NCI-H2029 treated with DMSO at 0.1 percent for 48 hours (cell line): ENCODE data around the gene SPSB3.
"Not testable (repeated sequence)": the region's sequence is repeated elsewhere in the genome, so short reads cannot be mapped to it uniquely, and the experiment has no call there.

ENCODE experiments used
- DNase-seq: peaks from one replicate; lab custom pipeline; 2025; lab: John Stamatoyannopoulos, UW

SPSB3 gene

GRCh38 chr16:1816396-1817275 lies 34.3 kb upstream of the SPSB3 start:
- no peak for DNase-seq

GRCh38 chr16:1815461-1815860 lies 33.1 kb upstream of the SPSB3 start:
- no peak for DNase-seq

GRCh38 chr16:1812732-1813163 lies 30.4 kb upstream of the SPSB3 start:
- DNase-seq = no peak

- no peak for DNase-seq
These were observed 28.2 kb upstream of the SPSB3 start for GRCh38 chr16:1810536-1810935.

GRCh38 chr16:1810106-1810505 lies 27.7 kb upstream of the SPSB3 start:
- DNase-seq = no peak

- no peak for DNase-seq
These were observed 27.0 kb upstream of the SPSB3 start for GRCh38 chr16:1809281-1809801.

GRCh38 chr16:1808691-1809090 lies 26.3 kb upstream of the SPSB3 start:
- DNase-seq = no peak

- DNase-seq = no peak
These were observed 25.3 kb upstream of the SPSB3 start for GRCh38 chr16:1807626-1808025.

- no peak for DNase-seq
These were observed 18.3 kb upstream of the SPSB3 start for GRCh38 chr16:1800701-1801100.

- DNase-seq = not testable (repeated sequence)
These were observed 16.9 kb upstream of the SPSB3 start for GRCh38 chr16:1799263-1799662.

GRCh38 chr16:1794908-1795666 lies 12.7 kb upstream of the SPSB3 start:
- DNase-seq = no peak

- no peak for DNase-seq
These were observed 12.0 kb upstream of the SPSB3 start for GRCh38 chr16:1794221-1794871.

- DNase-seq = no peak
These were observed 11.3 kb upstream of the SPSB3 start, which contains the start of gene IGFALS for GRCh38 chr16:1793578-1794220. Gene IGFALS, minus strand, starts transcription at chr16:1793705. Its CDS starts 53 bp downstream, at chr16:1793652.

- DNase-seq = no peak
These were observed 10.6 kb upstream of the SPSB3 start for GRCh38 chr16:1792836-1793577.

GRCh38 chr16:1791943-1792812 lies 9.8 kb upstream of the SPSB3 start:
- DNase-seq = no peak

GRCh38 chr16:1791256-1791942 lies 9.0 kb upstream of the SPSB3 start:
- DNase-seq = no peak

GRCh38 chr16:1790611-1791255 lies 8.4 kb upstream of the SPSB3 start:
- no peak for DNase-seq

GRCh38 chr16:1790261-1790610 lies 7.9 kb upstream of the SPSB3 start:
- no peak for DNase-seq

GRCh38 chr16:1789643-1790045 lies 7.3 kb upstream of the SPSB3 start:
- DNase-seq = no peak
